C4-2B (cell line): ENCODE results near the gene IRS2.

Source experiments
- H3K27ac ChIP-seq: fragments of 450-650 bp; 2 replicates; pipeline ENCODE4 v1.5.1; 2017
- ZFX ChIP-seq: fragments of 450-650 bp; IDR thresholded peaks from 2 replicates; pipeline ENCODE4 v1.6.1; 2017
- TF ChIP-seq, protein P1 (sequence below): fragments of 450-650 bp; conservative IDR thresholded peaks from 2 replicates; pipeline ENCODE4 v1.5.1; 2017; ENCODE audit warnings: mild to moderate bottlenecking

Gene IRS2

DNA sequence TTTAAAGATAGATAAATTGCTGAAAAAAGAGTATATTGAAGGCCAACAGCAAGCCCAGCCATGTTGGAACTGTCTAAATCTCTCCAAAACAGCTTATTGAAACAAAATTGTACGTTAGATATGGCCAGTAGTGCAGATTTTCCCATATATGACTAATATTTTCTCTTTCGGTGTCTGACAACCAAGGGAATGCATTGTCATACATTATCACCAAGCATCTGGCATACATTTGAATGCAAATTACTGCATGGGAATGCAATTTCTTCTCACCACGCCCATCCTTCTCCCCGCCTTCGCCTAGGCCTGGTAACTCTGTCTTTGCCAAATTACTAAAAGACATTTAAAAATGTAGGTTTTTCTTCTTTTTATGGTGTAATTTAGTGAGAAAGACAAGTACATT is 32.5 kb upstream of the IRS2 start:
- TF ChIP-seq, protein P1, sequence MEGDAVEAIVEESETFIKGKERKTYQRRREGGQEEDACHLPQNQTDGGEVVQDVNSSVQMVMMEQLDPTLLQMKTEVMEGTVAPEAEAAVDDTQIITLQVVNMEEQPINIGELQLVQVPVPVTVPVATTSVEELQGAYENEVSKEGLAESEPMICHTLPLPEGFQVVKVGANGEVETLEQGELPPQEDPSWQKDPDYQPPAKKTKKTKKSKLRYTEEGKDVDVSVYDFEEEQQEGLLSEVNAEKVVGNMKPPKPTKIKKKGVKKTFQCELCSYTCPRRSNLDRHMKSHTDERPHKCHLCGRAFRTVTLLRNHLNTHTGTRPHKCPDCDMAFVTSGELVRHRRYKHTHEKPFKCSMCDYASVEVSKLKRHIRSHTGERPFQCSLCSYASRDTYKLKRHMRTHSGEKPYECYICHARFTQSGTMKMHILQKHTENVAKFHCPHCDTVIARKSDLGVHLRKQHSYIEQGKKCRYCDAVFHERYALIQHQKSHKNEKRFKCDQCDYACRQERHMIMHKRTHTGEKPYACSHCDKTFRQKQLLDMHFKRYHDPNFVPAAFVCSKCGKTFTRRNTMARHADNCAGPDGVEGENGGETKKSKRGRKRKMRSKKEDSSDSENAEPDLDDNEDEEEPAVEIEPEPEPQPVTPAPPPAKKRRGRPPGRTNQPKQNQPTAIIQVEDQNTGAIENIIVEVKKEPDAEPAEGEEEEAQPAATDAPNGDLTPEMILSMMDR = no peak
- no peak overlapping the region for H3K27ac ChIP-seq

DNA sequence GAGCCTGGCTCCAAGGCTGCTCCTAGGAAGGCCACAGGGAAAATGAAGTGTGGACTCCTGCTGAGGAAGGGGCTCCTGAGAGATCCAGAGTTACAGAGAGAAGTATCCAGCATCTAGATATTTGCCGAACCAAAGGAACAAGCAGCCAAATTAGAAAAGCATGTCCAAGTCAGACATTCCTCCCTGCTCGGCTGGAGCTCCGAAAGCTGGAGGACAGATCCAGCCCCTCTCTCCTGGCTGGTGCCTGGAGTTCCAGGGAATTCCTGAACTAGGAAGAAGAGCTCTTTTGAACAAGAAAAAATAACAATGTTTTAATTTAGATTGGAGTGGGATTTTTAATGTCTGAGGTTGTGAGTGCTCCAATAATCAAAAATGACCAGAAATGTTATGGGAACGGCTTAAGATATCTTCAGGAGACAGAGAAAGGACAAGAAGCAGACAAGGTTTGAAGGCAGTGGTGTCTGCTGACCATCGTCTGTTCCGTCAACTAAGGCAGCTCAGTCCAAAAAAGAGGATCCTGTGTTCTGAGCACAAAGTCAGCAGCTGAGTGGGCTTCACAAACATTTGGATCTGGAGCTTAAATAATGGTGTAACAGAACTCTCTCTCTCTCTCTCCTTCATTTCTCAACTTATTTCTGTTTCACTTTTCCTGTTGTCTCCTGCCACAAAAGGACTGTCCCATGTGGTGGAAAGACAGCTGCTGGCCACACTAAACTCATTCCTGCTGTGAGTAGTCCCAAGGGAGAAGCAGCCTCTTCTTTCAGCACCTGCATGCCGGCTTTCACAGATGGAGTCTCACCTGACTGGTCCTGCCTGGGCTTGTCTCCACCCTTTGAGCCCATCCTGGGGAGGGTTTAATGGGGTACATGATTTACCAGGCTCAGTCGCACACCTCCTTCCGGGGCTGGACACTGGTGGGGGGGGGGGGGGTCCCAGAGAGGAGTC is 31.5 kb upstream of the IRS2 start:
- TF ChIP-seq, protein P1 = no peak
- TF ChIP-seq ZFX = no peak
- no peak overlapping the region for H3K27ac ChIP-seq

DNA sequence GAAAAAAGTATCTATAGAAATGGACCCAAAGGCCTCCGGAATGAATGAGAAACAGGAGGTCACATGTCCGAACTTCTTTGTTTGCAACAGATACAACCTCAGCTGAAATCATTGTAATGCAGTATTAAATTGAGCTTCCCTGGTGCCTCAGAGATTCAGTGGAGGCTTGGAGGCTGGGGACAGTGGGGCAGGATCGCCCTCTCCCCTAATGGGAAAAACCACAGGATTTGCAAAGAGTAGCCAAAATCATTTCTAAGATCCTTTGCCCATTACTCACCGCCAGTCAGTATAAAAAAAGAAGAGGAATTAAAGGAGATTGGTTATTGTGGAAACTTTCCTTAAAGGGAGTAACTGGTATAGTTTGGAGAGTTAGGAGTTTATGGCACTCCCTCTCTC is 30.4 kb upstream of the IRS2 start:
- TF ChIP-seq, protein P1 = no peak
- TF ChIP-seq ZFX = no peak
- no peak overlapping the region for H3K27ac ChIP-seq

DNA sequence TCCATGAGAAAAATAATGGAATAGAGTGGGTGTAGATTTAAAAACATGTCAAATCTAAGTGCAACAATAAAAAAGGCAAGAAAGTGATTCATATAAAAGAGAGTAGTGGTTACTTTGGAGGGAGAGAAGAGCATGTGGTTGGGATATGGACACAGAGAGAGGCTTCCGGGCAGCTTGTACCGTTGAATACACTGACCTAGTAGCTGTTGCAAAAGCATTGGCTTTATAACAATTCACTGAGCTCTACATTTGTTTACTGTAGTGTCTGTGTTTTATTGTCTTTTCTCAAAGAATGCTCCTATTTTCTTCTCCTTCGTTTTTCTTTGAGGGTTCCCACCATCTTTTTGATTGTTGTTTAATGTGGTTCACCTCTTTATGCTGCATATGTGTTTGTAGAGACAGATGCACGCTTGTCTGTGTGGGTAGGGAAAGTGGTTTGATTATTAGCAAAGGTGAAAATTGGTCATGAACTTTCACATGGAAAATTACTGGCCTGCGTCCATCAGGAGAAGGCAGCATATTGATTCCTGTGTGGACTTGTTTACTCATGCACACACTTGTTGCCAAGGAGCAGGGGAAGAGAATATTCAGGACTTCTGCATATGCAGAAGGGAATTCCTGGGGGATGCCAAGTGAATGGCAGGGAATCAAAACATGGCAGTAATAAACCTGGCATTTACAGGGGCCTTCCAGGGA is 29.9 kb upstream of the IRS2 start:
- TF ChIP-seq ZFX = no peak
- TF ChIP-seq, protein P1 = no peak
- H3K27ac ChIP-seq = no peak overlapping the region

DNA sequence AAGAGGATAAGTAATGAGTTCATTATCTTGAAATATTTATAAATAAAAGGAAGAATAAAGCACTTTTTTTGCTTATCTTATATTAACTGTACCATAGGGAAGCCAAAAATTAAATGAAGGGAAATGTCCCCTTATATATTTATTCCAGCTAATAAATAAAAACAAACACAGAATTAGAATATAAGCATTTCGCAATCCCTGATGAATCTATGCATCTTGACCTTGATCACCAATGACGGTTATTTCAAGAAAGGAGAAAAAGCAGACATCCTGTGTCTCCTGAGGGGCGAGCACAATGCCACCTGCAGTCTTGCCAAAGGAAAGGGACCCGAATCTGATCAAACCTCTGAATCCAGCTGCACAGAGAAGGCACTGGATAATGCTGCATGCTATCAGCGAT is 29.3 kb upstream of the IRS2 start:
- H3K27ac ChIP-seq = no peak overlapping the region
- TF ChIP-seq ZFX = no peak
- TF ChIP-seq, protein P1 = no peak

DNA sequence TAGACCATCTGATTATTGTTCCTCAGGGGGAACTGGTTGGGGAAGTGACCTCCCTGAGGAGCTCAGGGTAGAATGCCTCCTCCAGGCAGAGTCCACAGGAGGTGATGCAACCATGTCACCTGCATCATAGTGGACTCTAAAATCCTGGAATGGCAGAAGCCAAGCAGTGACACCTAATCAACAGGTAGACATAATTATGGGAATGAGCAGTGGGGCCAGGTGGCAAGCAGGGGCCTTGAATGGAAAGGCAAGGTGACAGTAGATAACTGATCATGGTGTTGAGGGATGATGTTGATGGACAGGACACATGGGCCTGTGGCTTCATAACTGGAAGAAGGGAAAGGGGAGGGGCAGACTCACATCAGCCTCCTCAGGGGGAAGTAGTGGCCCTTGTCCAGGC is 27.3 kb upstream of the IRS2 start:
- no peak overlapping the region for H3K27ac ChIP-seq
- TF ChIP-seq ZFX = no peak
- TF ChIP-seq, protein P1 = no peak

DNA sequence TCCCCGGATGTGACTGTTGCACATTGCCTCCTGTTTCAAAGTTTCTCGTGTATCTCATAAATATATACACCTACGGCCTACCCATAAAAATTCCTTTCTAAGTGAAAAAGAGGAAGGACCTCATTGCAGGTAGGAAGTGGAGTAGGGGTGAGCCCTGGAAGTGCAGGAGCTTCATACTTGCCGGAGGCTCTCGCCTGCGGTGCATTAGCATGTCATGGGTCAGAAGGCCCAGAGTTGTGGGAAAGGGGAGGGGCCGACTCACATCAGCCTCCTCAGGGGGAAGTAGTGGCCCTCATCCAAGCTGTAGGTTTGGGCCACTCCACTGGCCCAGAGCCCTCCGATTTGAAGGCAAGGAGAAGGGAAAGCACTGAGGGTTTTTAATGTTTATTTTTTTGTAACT is 26.0 kb upstream of the IRS2 start:
- no peak overlapping the region for H3K27ac ChIP-seq
- TF ChIP-seq ZFX = no peak
- TF ChIP-seq, protein P1 = no peak
